AG20443 (cell line): ENCODE results near the gene SP100.
"Not testable (repeated sequence)": the region's sequence is repeated elsewhere in the genome, so short reads cannot be mapped to it uniquely, and the experiment has no call there.

Experiments
- DNase-seq: peaks from one replicate; pipeline ENCODE4 v3.0.0; 2012; ENCODE audit warnings: low spot score, mixed read lengths

Gene SP100

GRCh38 chr2:230419181-230419580 is 3.2 kb downstream of the SP100 start:
- DNase-seq = no peak

- DNase-seq = no peak
Measured at GRCh38 chr2:230422149-230422548, 6.1 kb downstream of the SP100 start.

GRCh38 chr2:230423851-230424458 is 8.0 kb downstream of the SP100 start:
- DNase-seq = no peak

- no peak for DNase-seq
Measured at GRCh38 chr2:230425377-230425776, 9.4 kb downstream of the SP100 start.

- DNase-seq = no peak
Measured at GRCh38 chr2:230429513-230429912, 13.5 kb downstream of the SP100 start.

GRCh38 chr2:230430957-230431910 is 15.2 kb downstream of the SP100 start:
- no peak for DNase-seq

- no peak for DNase-seq
Measured at GRCh38 chr2:230434677-230435324, 18.8 kb downstream of the SP100 start.

GRCh38 chr2:230435431-230435830 is 19.4 kb downstream of the SP100 start:
- DNase-seq = no peak

- DNase-seq = not testable (repeated sequence)
Measured at GRCh38 chr2:230439121-230439520, 23.1 kb downstream of the SP100 start.

GRCh38 chr2:230439590-230439989 is 23.6 kb downstream of the SP100 start:
- DNase-seq = no peak

GRCh38 chr2:230441227-230441897 is 25.4 kb downstream of the SP100 start:
- no peak for DNase-seq

- DNase-seq = peak; percentile 40
Measured at GRCh38 chr2:230443541-230443940, 27.5 kb downstream of the SP100 start.

GRCh38 chr2:230444832-230445231 is 28.8 kb downstream of the SP100 start:
- DNase-seq = no peak

- DNase-seq = no peak
Measured at GRCh38 chr2:230447036-230447435, 31.0 kb downstream of the SP100 start.

GRCh38 chr2:230447455-230448451 is 31.8 kb downstream of the SP100 start:
- no peak for DNase-seq

- no peak for DNase-seq
Measured at GRCh38 chr2:230449901-230450467, 34.0 kb downstream of the SP100 start.

GRCh38 chr2:230453006-230453405 is 37.0 kb downstream of the SP100 start:
- DNase-seq = no peak

- no peak for DNase-seq
Measured at GRCh38 chr2:230455005-230455684, 39.1 kb downstream of the SP100 start.

- no peak for DNase-seq
Measured at GRCh38 chr2:230457073-230457768, 41.2 kb downstream of the SP100 start.
